SU-DHL-6 (cell line): Measurements from ENCODE around the gene PRRG3.

Source experiments
- EZH2phosphoT487 ChIP-seq: fragments of 200-600 bp; sonication (generic), shearing (Covaris generic); conservative IDR thresholded peaks from 2 replicates; pipeline ENCODE4 v1.6.1; 2018; ENCODE audit warnings: mild to moderate bottlenecking, antibody characterized with exemption, low read length, moderate library complexity, mixed read lengths
- TF ChIP-seq, protein P1 (sequence below): fragments of 200-600 bp; sonication (generic); IDR thresholded peaks from one replicate; pipeline ENCODE4 v1.5.1; 2017; ENCODE audit warnings: antibody characterized with exemption, mild to moderate bottlenecking, low read length, moderate library complexity; ENCODE audit not compliant: insufficient read depth, poor library complexity, severe bottlenecking

DNA sequence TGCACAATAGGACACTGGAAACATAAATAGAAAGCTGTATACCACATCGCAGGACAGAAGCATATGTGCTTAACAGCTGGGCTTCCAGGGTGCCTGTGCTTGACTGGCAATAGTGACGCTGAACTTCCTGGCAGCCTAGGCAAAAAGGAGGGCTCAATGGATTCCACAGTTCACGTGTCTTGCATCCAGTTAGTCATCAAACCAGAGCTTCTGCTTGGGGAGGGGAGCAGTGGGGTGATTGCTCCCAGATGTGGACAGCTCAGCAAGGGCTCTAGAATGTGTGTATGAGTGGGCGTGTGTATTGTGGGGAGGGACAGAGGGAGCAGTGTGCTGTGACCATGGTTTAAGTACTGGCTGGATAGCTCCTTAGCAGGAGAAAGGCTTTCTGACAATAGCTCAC, 2.3 kb downstream of the PRRG3 start:
- TF ChIP-seq, protein P1, sequence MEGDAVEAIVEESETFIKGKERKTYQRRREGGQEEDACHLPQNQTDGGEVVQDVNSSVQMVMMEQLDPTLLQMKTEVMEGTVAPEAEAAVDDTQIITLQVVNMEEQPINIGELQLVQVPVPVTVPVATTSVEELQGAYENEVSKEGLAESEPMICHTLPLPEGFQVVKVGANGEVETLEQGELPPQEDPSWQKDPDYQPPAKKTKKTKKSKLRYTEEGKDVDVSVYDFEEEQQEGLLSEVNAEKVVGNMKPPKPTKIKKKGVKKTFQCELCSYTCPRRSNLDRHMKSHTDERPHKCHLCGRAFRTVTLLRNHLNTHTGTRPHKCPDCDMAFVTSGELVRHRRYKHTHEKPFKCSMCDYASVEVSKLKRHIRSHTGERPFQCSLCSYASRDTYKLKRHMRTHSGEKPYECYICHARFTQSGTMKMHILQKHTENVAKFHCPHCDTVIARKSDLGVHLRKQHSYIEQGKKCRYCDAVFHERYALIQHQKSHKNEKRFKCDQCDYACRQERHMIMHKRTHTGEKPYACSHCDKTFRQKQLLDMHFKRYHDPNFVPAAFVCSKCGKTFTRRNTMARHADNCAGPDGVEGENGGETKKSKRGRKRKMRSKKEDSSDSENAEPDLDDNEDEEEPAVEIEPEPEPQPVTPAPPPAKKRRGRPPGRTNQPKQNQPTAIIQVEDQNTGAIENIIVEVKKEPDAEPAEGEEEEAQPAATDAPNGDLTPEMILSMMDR: no peak
- no peak for TF ChIP-seq EZH2phosphoT487
